Immature natural killer cell (primary cell): ENCODE measurements around the gene GLRX5. TPM values are rescaled to one million over a fixed set of nuclear protein-coding genes. Genes with fewer than 3 reads are reported as not detected.

Source experiments
- DNase-seq, 3 donors: peaks; one replicate each; pipeline ENCODE4 v3.0.0; 2022; ENCODE audit warnings: mixed read lengths in 1 of 3
- H3K27ac Mint-ChIP-seq, 6 donors: one replicate each; pipeline ENCODE4 v1.8.0; 2020; ENCODE audit warnings: mixed read lengths in 6 of 6, mild to moderate bottlenecking in 5 of 6, inconsistent platforms in 4 of 6, moderate library complexity in 3 of 6
- H3K27me3 Mint-ChIP-seq, 3 donors: one replicate each; pipeline ENCODE4 v1.8.0; 2020 to 2021; ENCODE audit warnings: low read depth in 3 of 3, mild to moderate bottlenecking in 3 of 3, mixed read lengths in 3 of 3, moderate library complexity in 3 of 3, inconsistent platforms in 1 of 3
- H3K36me3 Mint-ChIP-seq, 3 donors: one replicate each; pipeline ENCODE4 v1.8.0; 2020; ENCODE audit warnings: mixed read lengths in 3 of 3, inconsistent platforms in 2 of 3, mild to moderate bottlenecking in 2 of 3
- H3K4me1 Mint-ChIP-seq, 2 donors: one replicate each; pipeline ENCODE4 v1.8.0; 2020; ENCODE audit warnings: inconsistent platforms in 2 of 2, mild to moderate bottlenecking in 2 of 2, mixed read lengths in 2 of 2, moderate library complexity in 1 of 2
- H3K4me3 Mint-ChIP-seq, 5 donors: one replicate each; pipeline ENCODE4 v1.8.0; 2020; ENCODE audit warnings: mild to moderate bottlenecking in 5 of 5, mixed read lengths in 5 of 5, inconsistent platforms in 3 of 5, moderate library complexity in 3 of 5
- H3K9me3 Mint-ChIP-seq, 6 donors: one replicate each; pipeline ENCODE4 v1.8.0; 2020; ENCODE audit warnings: mild to moderate bottlenecking in 6 of 6, mixed read lengths in 6 of 6, inconsistent platforms in 4 of 6, moderate library complexity in 3 of 6
- polyA plus RNA-seq, 3 donors: library from polyadenylated mRNA; unstranded; fragments of 300-500 nt; fragmentation: Illumina TruSeq; gene quantifications; one replicate each; pipeline ENCODE4 v1.2.3, GENCODE V29; 2021

GLRX5 gene
- polyA plus RNA-seq, 3 donors from 2014 or later = 54.5 to 87.1 (median 81.7) TPM

GRCh38 chr14:95494456-95494855 lies 40.4 kb upstream of the GLRX5 start:
- peak overlapping the region in 1 of 5 donors; percentile 57 for H3K4me3 Mint-ChIP-seq
- H3K36me3 Mint-ChIP-seq = peaks cover 0 to 6% (median 5%) of the 10 kb centered on the region in 3 donors
- peak overlapping the region; percentile 21 to 96 (median 84) for H3K27ac Mint-ChIP-seq
- H3K27me3 Mint-ChIP-seq = no peaks in the 10 kb centered on the region
- H3K9me3 Mint-ChIP-seq = no peaks in the 10 kb centered on the region
- DNase-seq = peak in 1 of 3 donors; percentile 24
- peaks cover 31 to 32% of the 10 kb centered on the region in 2 donors for H3K4me1 Mint-ChIP-seq

GRCh38 chr14:95495076-95495475 lies 39.8 kb upstream of the GLRX5 start:
- Mint-ChIP-seq H3K27ac (peak overlapping the region; percentile 77 to 96 (median 90)), H3K27me3 (no peaks in the 10 kb centered on the region), H3K9me3 (no peaks in the 10 kb centered on the region), H3K36me3 (peaks cover 0 to 6% (median 5%) of the 10 kb centered on the region in 3 donors), H3K4me1 (peaks cover 31 to 32% of the 10 kb centered on the region in 2 donors), H3K4me3 (peak overlapping the region in 3 of 5 donors; percentile 17 to 57 (median 47))
- no peak for DNase-seq

- Mint-ChIP-seq H3K36me3 (peaks cover 1 to 6% (median 6%) of the 10 kb centered on the region in 3 donors), H3K27me3 (no peaks in the 10 kb centered on the region), H3K4me1 (peaks cover 31 to 32% of the 10 kb centered on the region in 2 donors), H3K4me3 (peak overlapping the region in 2 of 5 donors; percentile 47 to 57), H3K27ac (peak overlapping the region; percentile 77 to 96 (median 90)), H3K9me3 (no peaks in the 10 kb centered on the region)
- DNase-seq = no peak
Observed at GRCh38 chr14:95495538-95496025, 39.3 kb upstream of the GLRX5 start.

GRCh38 chr14:95496111-95496681 lies 38.7 kb upstream of the GLRX5 start:
- peak overlapping the region in 3 of 5 donors; percentile 26 to 51 (median 34) for H3K4me3 Mint-ChIP-seq
- peaks cover 32 to 33% of the 10 kb centered on the region in 2 donors for H3K4me1 Mint-ChIP-seq
- DNase-seq = peak in 1 of 3 donors; percentile 9

GRCh38 chr14:95496690-95497259 lies 38.1 kb upstream of the GLRX5 start:
- Mint-ChIP-seq H3K9me3 (no peaks in the 10 kb centered on the region), H3K36me3 (peaks cover 9 to 15% (median 14%) of the 10 kb centered on the region in 3 donors), H3K27me3 (no peaks in the 10 kb centered on the region), H3K4me1 (peaks cover 32 to 33% of the 10 kb centered on the region in 2 donors), H3K4me3 (peak overlapping the region in 2 of 5 donors; percentile 26 to 51), H3K27ac (peak overlapping the region in 5 of 6 donors; percentile 27 to 80 (median 64))
- no peak for DNase-seq

More at GRCh38 chr14:95496111-95496681, 38.7 kb upstream of the GLRX5 start:
- peaks cover 6 to 12% (median 12%) of the 10 kb centered on the region in 3 donors for H3K36me3 Mint-ChIP-seq
- peak overlapping the region in 5 of 6 donors; percentile 27 to 96 (median 78) for H3K27ac Mint-ChIP-seq
- no peaks in the 10 kb centered on the region for H3K27me3 Mint-ChIP-seq
- no peaks in the 10 kb centered on the region for H3K9me3 Mint-ChIP-seq

GRCh38 chr14:95497561-95498011 lies 37.3 kb upstream of the GLRX5 start:
- Mint-ChIP-seq H3K27ac (no peak overlapping the region), H3K4me1 (peaks cover 32 to 36% of the 10 kb centered on the region in 2 donors), H3K9me3 (no peaks in the 10 kb centered on the region), H3K27me3 (no peaks in the 10 kb centered on the region), H3K4me3 (no peak overlapping the region), H3K36me3 (peaks cover 8 to 16% (median 11%) of the 10 kb centered on the region in 3 donors)
- no peak for DNase-seq

- DNase-seq = no peak
- Mint-ChIP-seq H3K27ac (no peak overlapping the region), H3K9me3 (no peaks in the 10 kb centered on the region), H3K4me3 (no peak overlapping the region), H3K27me3 (no peaks in the 10 kb centered on the region), H3K4me1 (peaks cover 32 to 37% of the 10 kb centered on the region in 2 donors), H3K36me3 (peaks cover 8 to 19% (median 12%) of the 10 kb centered on the region in 3 donors)
Observed at GRCh38 chr14:95498622-95499353, 36.1 kb upstream of the GLRX5 start.

GRCh38 chr14:95499354-95499750 lies 35.5 kb upstream of the GLRX5 start:
- H3K36me3 Mint-ChIP-seq = peaks cover 8 to 15% (median 12%) of the 10 kb centered on the region in 3 donors
- peaks cover 30 to 37% of the 10 kb centered on the region in 2 donors for H3K4me1 Mint-ChIP-seq
- H3K27me3 Mint-ChIP-seq = no peaks in the 10 kb centered on the region
- no peak overlapping the region for H3K4me3 Mint-ChIP-seq
- no peak for DNase-seq
- no peak overlapping the region for H3K27ac Mint-ChIP-seq
- no peaks in the 10 kb centered on the region for H3K9me3 Mint-ChIP-seq

GRCh38 chr14:95500201-95500681 lies 34.6 kb upstream of the GLRX5 start:
- H3K4me1 Mint-ChIP-seq = peaks cover 26 to 31% of the 10 kb centered on the region in 2 donors
- H3K9me3 Mint-ChIP-seq = no peaks in the 10 kb centered on the region

GRCh38 chr14:95500772-95501401 lies 34.0 kb upstream of the GLRX5 start:
- Mint-ChIP-seq H3K4me3 (no peak overlapping the region), H3K27me3 (no peaks in the 10 kb centered on the region), H3K36me3 (peaks cover 8 to 14% (median 14%) of the 10 kb centered on the region in 3 donors), H3K4me1 (peaks cover 24 to 28% of the 10 kb centered on the region in 2 donors), H3K27ac (no peak overlapping the region), H3K9me3 (no peaks in the 10 kb centered on the region)
- no peak for DNase-seq

More at GRCh38 chr14:95500201-95500681, 34.6 kb upstream of the GLRX5 start:
- Mint-ChIP-seq H3K27ac (no peak overlapping the region), H3K36me3 (peaks cover 8 to 14% (median 12%) of the 10 kb centered on the region in 3 donors), H3K4me3 (no peak overlapping the region), H3K27me3 (no peaks in the 10 kb centered on the region)
- DNase-seq = no peak

GRCh38 chr14:95502381-95502950 lies 32.4 kb upstream of the GLRX5 start:
- H3K4me3 Mint-ChIP-seq = no peak overlapping the region
- peaks cover 0 to 4% (median 0%) of the 10 kb centered on the region in 3 donors for H3K27me3 Mint-ChIP-seq
- H3K36me3 Mint-ChIP-seq = peaks cover 8 to 16% (median 14%) of the 10 kb centered on the region in 3 donors
- no peak for DNase-seq
- no peak overlapping the region for H3K27ac Mint-ChIP-seq
- H3K4me1 Mint-ChIP-seq = peaks cover 27 to 30% of the 10 kb centered on the region in 2 donors
- H3K9me3 Mint-ChIP-seq = no peaks in the 10 kb centered on the region

- Mint-ChIP-seq H3K27me3 (peaks cover 0 to 4% (median 0%) of the 10 kb centered on the region in 3 donors), H3K36me3 (peaks cover 8 to 16% (median 14%) of the 10 kb centered on the region in 3 donors), H3K9me3 (no peaks in the 10 kb centered on the region), H3K4me1 (peaks cover 38 to 41% of the 10 kb centered on the region in 2 donors), H3K27ac (peak overlapping the region in 1 of 6 donors; percentile 25), H3K4me3 (no peak overlapping the region)
- DNase-seq = no peak
Observed at GRCh38 chr14:95503365-95504134, 31.3 kb upstream of the GLRX5 start.
